PC-9 (cell line): ENCODE data around the gene DENND6A. TPM values are rescaled to one million over a fixed set of nuclear protein-coding genes. Genes with fewer than 3 reads are reported as not detected.
"Not testable (repeated sequence)": the region's sequence is repeated elsewhere in the genome, so short reads cannot be mapped to it uniquely, and the experiment has no call there.

Experiments
- BruUV-seq: library from RNA; stranded (reverse); fragments of 400-500 nt; replicated peaks from 2 replicates; lab custom pipeline; 2021; lab: Mats Ljungman, UMichigan
- CTCF ChIA-PET: fragments of 300-600 bp; sonication (Branson Sonifier 250); formaldehyde crosslinking; loops from one replicate; lab custom pipeline; 2022; ENCODE audit warnings: antibody characterized with exemption; lab: Charles Lee
- POLR2A ChIA-PET: fragments of 300-600 bp; sonication (Branson Sonifier 250); formaldehyde crosslinking; loops from one replicate; lab custom pipeline; 2022; ENCODE audit warnings: antibody characterized with exemption; ENCODE audit not compliant: unreplicated experiment; lab: Charles Lee
- DNase-seq, 2 experiments: peaks; one replicate each; pipeline versions ENCODE4 v3.0.0 to v3.0.0-alpha.2; 2015 to 2022; ENCODE audit warnings: mixed read lengths in 1 of 2
- H2AFZ ChIP-seq: fragments of 200-600 bp; sonication (generic); 2 replicates; pipeline ENCODE4 v1.8.1; 2017; ENCODE audit warnings: antibody characterized with exemption
- H3F3A ChIP-seq: fragments of 200-600 bp; sonication (generic); 2 replicates; pipeline ENCODE4 v1.8.1; 2017; ENCODE audit warnings: antibody characterized with exemption, mild to moderate bottlenecking, low read depth; ENCODE audit not compliant: insufficient read depth
- H3K27ac ChIP-seq: fragments of 200-600 bp; sonication (generic); 2 replicates; pipeline ENCODE4 v1.6.1; 2016; ENCODE audit warnings: mixed run types
- H3K27me3 ChIP-seq: fragments of 200-600 bp; sonication (generic); 2 replicates; pipeline ENCODE4 v1.6.1; 2016; ENCODE audit warnings: low read depth, mixed run types; ENCODE audit not compliant: insufficient read depth
- H3K36me3 ChIP-seq: fragments of 200-600 bp; sonication (generic); 2 replicates; pipeline ENCODE4 v1.6.1; 2016; ENCODE audit warnings: low read depth, mixed run types
- H3K4me1 ChIP-seq: fragments of 200-600 bp; sonication (generic); replicated peaks from 2 replicates; pipeline ENCODE4 v1.6.1; 2016; ENCODE audit warnings: mixed run types; ENCODE audit not compliant: insufficient read depth
- H3K4me2 ChIP-seq: fragments of 200-600 bp; sonication (generic); 2 replicates; pipeline ENCODE4 v1.6.1; 2017; ENCODE audit warnings: mixed run types
- H3K4me3 ChIP-seq: fragments of 200-600 bp; sonication (generic); 2 replicates; pipeline ENCODE4 v1.6.1; 2016; ENCODE audit warnings: mixed run types
- H3K79me2 ChIP-seq: fragments of 200-600 bp; sonication (generic); 2 replicates; pipeline ENCODE4 v1.6.1; 2017; ENCODE audit warnings: low read depth, mixed run types
- H3K9me2 ChIP-seq: fragments of 200-600 bp; sonication (generic); 2 replicates; pipeline ENCODE4 v1.8.1; 2017; ENCODE audit warnings: mild to moderate bottlenecking; ENCODE audit not compliant: insufficient read depth
- H3K9me3 ChIP-seq: fragments of 200-600 bp; sonication (generic); 2 replicates; pipeline ENCODE4 v1.8.1; 2016; ENCODE audit warnings: low read depth; ENCODE audit not compliant: insufficient read depth
- H4K20me1 ChIP-seq: fragments of 200-600 bp; sonication (generic); 2 replicates; pipeline ENCODE4 v1.8.1; 2017; ENCODE audit not compliant: insufficient read depth
- CTCF ChIP-seq: fragments of 200-600 bp; sonication (generic); conservative IDR thresholded peaks from 2 replicates; pipeline ENCODE4 v1.6.1; 2017; ENCODE audit warnings: mixed run types, antibody characterized with exemption, mild to moderate bottlenecking, moderate library complexity
- EZH2 ChIP-seq: fragments of 200-600 bp; sonication (generic); IDR thresholded peaks from 2 replicates; pipeline ENCODE4 v1.8.0; 2017; ENCODE audit warnings: antibody characterized with exemption, low read depth
- intact Hi-C: fragments of 100-400 bp; cut with micrococcal nuclease; formaldehyde crosslinking; loops from one replicate; pipeline ENCODE4 v1.10.0; 2022; ENCODE audit not compliant: unreplicated experiment
- total RNA-seq: library from RNA; stranded (reverse); gene quantifications from 2 replicates; pipeline ENCODE4 v1.2.3, GENCODE V29; 2021

The DENND6A gene
- total RNA-seq, 1 experiment from 2014 or later: 28.2 TPM

GRCh38 chr3:57694146-57694545 lies 1.3 kb upstream of the DENND6A start:
- POLR2A ChIA-PET: no interaction called here
- Histone ChIP-seq H3K4me3 (peak overlapping the region; percentile 65; the same call in 1 of the 2 replicates), H4K20me1 (no peaks in the 10 kb centered on the region; the same call in 1 of the 2 replicates), H3K4me2 (peak overlapping the region; percentile 89), H3K27me3 (no peaks in the 10 kb centered on the region), H3F3A (peaks cover 39% of the 10 kb centered on the region), H3K9me2 (no peaks in the 10 kb centered on the region), H3K9me3 (no peaks in the 10 kb centered on the region), H3K27ac (peak overlapping the region; percentile 91), H3K4me1 (peaks cover 32% of the 10 kb centered on the region), H3K36me3 (no peaks in the 10 kb centered on the region), H3K79me2 (peaks cover 31% of the 10 kb centered on the region), H2AFZ (no peak overlapping the region)
- TF ChIP-seq EZH2 (no peak), CTCF (no peak)
- CTCF ChIA-PET: no interaction called here
- intact Hi-C loops: no loop called here
- no TSS peak for BruUV-seq
- DNase-seq: no peak

GRCh38 chr3:57692133-57692395 lies 813 bp downstream of the DENND6A start:
- H3K9me3 ChIP-seq, CTCF ChIA-PET, H3K9me2 ChIP-seq, H3K36me3 ChIP-seq, POLR2A ChIA-PET, DNase-seq, H3K27me3 ChIP-seq, H4K20me1 ChIP-seq: not testable (repeated sequence)
- intact Hi-C loops: loop anchor here (2.0 kb wide), 2 partner anchors 95 to 135 kb away; partner anchors contain the start of gene ARF4
- BruUV-seq: TSS peak; percentile 64
- peaks cover 33% of the 10 kb centered on the region for H3F3A ChIP-seq
- H3K4me1 ChIP-seq: peaks cover 28% of the 10 kb centered on the region
- H3K4me2 ChIP-seq: peak overlapping the region; percentile 89
- peak overlapping the region; percentile 91 for H3K27ac ChIP-seq
- peaks cover 52% of the 10 kb centered on the region for H3K79me2 ChIP-seq
- peak overlapping the region; percentile 65 for H3K4me3 ChIP-seq
- H2AFZ ChIP-seq: peak overlapping the region; percentile 83

GRCh38 chr3:57691411-57692132 lies 1.3 kb downstream of the DENND6A start:
- peaks cover 28% of the 10 kb centered on the region for H3F3A ChIP-seq
- H3K79me2 ChIP-seq: peaks cover 57% of the 10 kb centered on the region
- no TSS peak for BruUV-seq
- no peak for DNase-seq
- no peaks in the 10 kb centered on the region; the same call in 1 of the 2 replicates for H4K20me1 ChIP-seq
- H3K4me3 ChIP-seq: peak overlapping the region; percentile 65
- TF ChIP-seq CTCF (no peak), EZH2 (no peak)
- H3K4me2 ChIP-seq: peak overlapping the region; percentile 89
- ChIA-PET POLR2A (no interaction called here), CTCF (interaction anchor here (0.6 kb wide), 1 partner anchor 812 kb away, joined by 6 read pairs; no protein-coding TSS in a partner anchor)
- peak overlapping the region; percentile 91 for H3K27ac ChIP-seq
- H3K36me3 ChIP-seq: no peaks in the 10 kb centered on the region
- H2AFZ ChIP-seq: peak overlapping the region; percentile 83; the same call in 1 of the 2 replicates
- intact Hi-C loops: loop anchor here (2.0 kb wide), 2 partner anchors 95 to 135 kb away; partner anchors contain the start of gene ARF4
- H3K4me1 ChIP-seq: peaks cover 23% of the 10 kb centered on the region
- no peaks in the 10 kb centered on the region for H3K9me2 ChIP-seq
- H3K27me3 ChIP-seq: no peaks in the 10 kb centered on the region
- H3K9me3 ChIP-seq: no peaks in the 10 kb centered on the region
